ENCODE measurements around the gene CCDC81.

GRCh38 chr11:86442420-86442819, 67.7 kb downstream of the CCDC81 start:
- TF ChIP-seq POLR2A (IDR thresholded peaks at IDR 0.05) (no peak), CTCF (IDR thresholded peaks at IDR 0.05) (no peak), EP300 (IDR thresholded peaks at IDR 0.05) (no peak)
